Ishikawa (cell line): Measurements from ENCODE around the gene FHIT.

ENCODE experiments used
- CEBPB ChIP-seq: IDR thresholded peaks from 2 replicates; pipeline ENCODE4 v1.6.1; 2012
- EGR1 ChIP-seq: IDR thresholded peaks from 2 replicates; pipeline ENCODE4 v1.6.1; 2012
- EP300 ChIP-seq: IDR thresholded peaks from 2 replicates; pipeline ENCODE4 v1.6.1; 2012; ENCODE audit warnings: borderline replicate concordance
- FOXM1 ChIP-seq: IDR thresholded peaks from 2 replicates; pipeline ENCODE4 v1.6.1; 2012; ENCODE audit warnings: low read depth, borderline replicate concordance
- NFIC ChIP-seq: IDR thresholded peaks from 2 replicates; pipeline ENCODE4 v1.6.1; 2012
- RAD21 ChIP-seq: IDR thresholded peaks from 2 replicates; pipeline ENCODE4 v1.6.1; 2012; ENCODE audit warnings: low read depth
- TAF1 ChIP-seq: IDR thresholded peaks from 2 replicates; pipeline ENCODE4 v1.6.1; 2012; ENCODE audit warnings: low read depth, mild to moderate bottlenecking
- TCF12 ChIP-seq: IDR thresholded peaks from 2 replicates; pipeline ENCODE4 v1.6.1; 2012; ENCODE audit warnings: low read depth
- TEAD4 ChIP-seq: IDR thresholded peaks from 2 replicates; pipeline ENCODE4 v1.6.1; 2012
- YY1 ChIP-seq: IDR thresholded peaks from 2 replicates; pipeline ENCODE4 v1.6.1; 2012; ENCODE audit warnings: low read depth
- TF ChIP-seq, protein P1 (sequence below): IDR thresholded peaks from 2 replicates; pipeline ENCODE4 v1.6.1; 2012; ENCODE audit warnings: low read depth, mild to moderate bottlenecking
- TF ChIP-seq, protein P2 (sequence below): IDR thresholded peaks from 2 replicates; pipeline ENCODE4 v1.6.1; 2012
- TF ChIP-seq, protein P3 (sequence below): IDR thresholded peaks from 2 replicates; pipeline ENCODE4 v1.6.1; 2012

DNA sequence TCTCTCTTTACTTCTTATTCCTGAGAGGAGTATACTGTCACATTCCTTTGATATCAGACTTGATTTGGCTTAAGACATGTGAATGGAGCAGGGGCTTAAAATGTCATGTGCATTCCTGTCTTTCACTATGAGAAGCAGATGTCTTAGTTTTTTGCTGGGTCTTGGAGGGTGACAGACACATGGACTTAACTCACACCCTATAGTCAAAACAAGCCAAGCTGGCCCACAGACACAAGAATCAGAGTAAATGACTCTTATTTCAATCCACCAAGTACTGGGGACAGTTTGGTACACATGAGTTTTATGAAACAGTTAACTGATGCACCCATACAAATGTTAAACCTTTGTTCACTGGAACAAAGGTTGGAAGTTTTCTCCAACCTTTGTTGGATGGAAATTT, 1177.3 kb downstream of the FHIT start:
- no peak for TF ChIP-seq TEAD4
- no peak for TF ChIP-seq RAD21
- TF ChIP-seq, protein P1, sequence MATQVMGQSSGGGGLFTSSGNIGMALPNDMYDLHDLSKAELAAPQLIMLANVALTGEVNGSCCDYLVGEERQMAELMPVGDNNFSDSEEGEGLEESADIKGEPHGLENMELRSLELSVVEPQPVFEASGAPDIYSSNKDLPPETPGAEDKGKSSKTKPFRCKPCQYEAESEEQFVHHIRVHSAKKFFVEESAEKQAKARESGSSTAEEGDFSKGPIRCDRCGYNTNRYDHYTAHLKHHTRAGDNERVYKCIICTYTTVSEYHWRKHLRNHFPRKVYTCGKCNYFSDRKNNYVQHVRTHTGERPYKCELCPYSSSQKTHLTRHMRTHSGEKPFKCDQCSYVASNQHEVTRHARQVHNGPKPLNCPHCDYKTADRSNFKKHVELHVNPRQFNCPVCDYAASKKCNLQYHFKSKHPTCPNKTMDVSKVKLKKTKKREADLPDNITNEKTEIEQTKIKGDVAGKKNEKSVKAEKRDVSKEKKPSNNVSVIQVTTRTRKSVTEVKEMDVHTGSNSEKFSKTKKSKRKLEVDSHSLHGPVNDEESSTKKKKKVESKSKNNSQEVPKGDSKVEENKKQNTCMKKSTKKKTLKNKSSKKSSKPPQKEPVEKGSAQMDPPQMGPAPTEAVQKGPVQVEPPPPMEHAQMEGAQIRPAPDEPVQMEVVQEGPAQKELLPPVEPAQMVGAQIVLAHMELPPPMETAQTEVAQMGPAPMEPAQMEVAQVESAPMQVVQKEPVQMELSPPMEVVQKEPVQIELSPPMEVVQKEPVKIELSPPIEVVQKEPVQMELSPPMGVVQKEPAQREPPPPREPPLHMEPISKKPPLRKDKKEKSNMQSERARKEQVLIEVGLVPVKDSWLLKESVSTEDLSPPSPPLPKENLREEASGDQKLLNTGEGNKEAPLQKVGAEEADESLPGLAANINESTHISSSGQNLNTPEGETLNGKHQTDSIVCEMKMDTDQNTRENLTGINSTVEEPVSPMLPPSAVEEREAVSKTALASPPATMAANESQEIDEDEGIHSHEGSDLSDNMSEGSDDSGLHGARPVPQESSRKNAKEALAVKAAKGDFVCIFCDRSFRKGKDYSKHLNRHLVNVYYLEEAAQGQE = no peak
- TF ChIP-seq NFIC = no peak
- TF ChIP-seq EP300 = no peak
- TF ChIP-seq, protein P2, sequence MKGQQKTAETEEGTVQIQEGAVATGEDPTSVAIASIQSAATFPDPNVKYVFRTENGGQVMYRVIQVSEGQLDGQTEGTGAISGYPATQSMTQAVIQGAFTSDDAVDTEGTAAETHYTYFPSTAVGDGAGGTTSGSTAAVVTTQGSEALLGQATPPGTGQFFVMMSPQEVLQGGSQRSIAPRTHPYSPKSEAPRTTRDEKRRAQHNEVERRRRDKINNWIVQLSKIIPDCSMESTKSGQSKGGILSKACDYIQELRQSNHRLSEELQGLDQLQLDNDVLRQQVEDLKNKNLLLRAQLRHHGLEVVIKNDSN = no peak
- no peak for TF ChIP-seq EGR1
- TF ChIP-seq TAF1 = no peak
- no peak for TF ChIP-seq YY1
- TF ChIP-seq, protein P3, sequence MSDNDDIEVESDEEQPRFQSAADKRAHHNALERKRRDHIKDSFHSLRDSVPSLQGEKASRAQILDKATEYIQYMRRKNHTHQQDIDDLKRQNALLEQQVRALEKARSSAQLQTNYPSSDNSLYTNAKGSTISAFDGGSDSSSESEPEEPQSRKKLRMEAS = no peak
- TF ChIP-seq CEBPB = no peak
- no peak for TF ChIP-seq FOXM1
- TF ChIP-seq TCF12 = no peak
